ENCODE data around the gene SPAM1. TPM values are rescaled to one million over a fixed set of nuclear protein-coding genes. Genes with fewer than 3 reads are reported as not detected.

SPAM1 gene
- total and polyA plus RNA-seq, 2 experiments from 2014 or later, result not detected

GRCh38 chr7:123936388-123936787, 11.3 kb downstream of the SPAM1 start:
- no peak overlapping the region for H3K4me3 Mint-ChIP-seq
- H3K9me3 Mint-ChIP-seq, result peaks cover 6% of the 10 kb centered on the region
- DNase-seq (ENCODE audit: low spot score), result no peak
- H3K27ac Mint-ChIP-seq, result no peak overlapping the region
- Histone ChIP-seq H3K4me3 (no peak overlapping the region), H3K9me2 (ENCODE audit: insufficient read depth) (0 out of 2 replicates have a peak, but pooled peaks cover 6% of the 10 kb centered on the region), H3K4me1 (ENCODE audit: insufficient read depth) (peaks cover 4% of the 10 kb centered on the region; the same call in 1 of the 2 replicates), H3K36me3 (ENCODE audit: insufficient read depth) (peaks cover 4% of the 10 kb centered on the region; the same call in 1 of the 2 replicates), H2AFZ (no peak overlapping the region), H3K27ac (ENCODE audit: low read depth) (no peak overlapping the region), H3F3A (replicated peaks; ENCODE audit: low read depth) (no peaks in the 10 kb centered on the region), H3K27me3 (ENCODE audit: insufficient read depth) (no peaks in the 10 kb centered on the region), H4K20me1 (replicated peaks; ENCODE audit: insufficient read depth) (no peaks in the 10 kb centered on the region), H3K79me2 (replicated peaks; ENCODE audit: insufficient read depth) (no peaks in the 10 kb centered on the region), H3K4me2 (no peak overlapping the region)
- peaks cover 5% of the 10 kb centered on the region for H3K4me1 Mint-ChIP-seq
- peaks cover 1% of the 10 kb centered on the region for H3K27me3 Mint-ChIP-seq (ENCODE audit: insufficient read depth, low read depth, poor library complexity)
- TF ChIP-seq CREB1 (CRISPR knock-in tag; IDR thresholded peaks at IDR 0.05; ENCODE audit: low read depth) (no peak), ZNF462 (CRISPR knock-in tag; IDR thresholded peaks at IDR 0.05) (no peak), POLR2AphosphoS5 (IDR thresholded peaks at IDR 0.05; ENCODE audit: low read depth) (no peak), REST (IDR thresholded peaks at IDR 0.05; ENCODE audit: unreplicated experiment) (no peak), NANOG (IDR thresholded peaks at IDR 0.05; ENCODE audit: borderline replicate concordance) (no peak), STAT1 (IDR thresholded peaks at IDR 0.05; ENCODE audit: unreplicated experiment) (no peak), ZNF331 (CRISPR knock-in tag; IDR thresholded peaks at IDR 0.05; ENCODE audit: low read depth) (no peak), EZH2phosphoT487 (IDR thresholded peaks at IDR 0.05; ENCODE audit: unreplicated experiment) (no peak)
- H3K36me3 Mint-ChIP-seq (ENCODE audit: low read depth), result peaks cover 17% of the 10 kb centered on the region; the same call in 2 of the 3 replicates
- no peak for ATAC-seq
